GM12865 (cell line): ENCODE measurements around the gene FRYL.

Source experiments
- DNase-seq: peaks from one replicate; pipeline ENCODE4 v3.0.0; 2010; ENCODE audit warnings: low read depth
- H3K4me3 ChIP-seq: 2 replicates; pipeline ENCODE4 v1.5.1; 2011; ENCODE audit warnings: mild to moderate bottlenecking, low read depth, low read length, control low read depth
- CTCF ChIP-seq: IDR thresholded peaks from 2 replicates; pipeline ENCODE4 v1.5.1; 2011; ENCODE audit warnings: low read length, control low read depth, low read depth, inconsistent platforms; ENCODE audit not compliant: insufficient read depth; ENCODE audit errors: missing control alignments

The FRYL gene

GRCh38 chr4:48785302-48785701 lies 5.2 kb upstream of the FRYL start:
- H3K4me3 ChIP-seq, result no peak overlapping the region
- TF ChIP-seq CTCF, result no peak

GRCh38 chr4:48781968-48782367 lies 1.9 kb upstream of the FRYL start:
- TF ChIP-seq CTCF, result no peak
- H3K4me3 ChIP-seq, result no peak overlapping the region

More at GRCh38 chr4:48785302-48785701, 5.2 kb upstream of the FRYL start:
- DNase-seq, result no peak

GRCh38 chr4:48780865-48781214 lies 761 bp upstream of the FRYL start:
- peak; percentile 62 for DNase-seq
- TF ChIP-seq CTCF, result no peak
- H3K4me3 ChIP-seq, result peak overlapping the region; percentile 97

More at GRCh38 chr4:48781968-48782367, 1.9 kb upstream of the FRYL start:
- no peak for DNase-seq

- DNase-seq, result peak; percentile 82
- peak overlapping the region; percentile 96 for H3K4me3 ChIP-seq
- TF ChIP-seq CTCF, result peak; percentile 25
Measured at GRCh38 chr4:48779095-48779997, 733 bp downstream of the FRYL start.

- peak overlapping the region; percentile 96 for H3K4me3 ChIP-seq
- no peak for TF ChIP-seq CTCF
- no peak for DNase-seq
Measured at GRCh38 chr4:48778431-48779094, 1.5 kb downstream of the FRYL start.

GRCh38 chr4:48777739-48778138 lies 2.3 kb downstream of the FRYL start:
- peak overlapping the region; percentile 96 for H3K4me3 ChIP-seq
- TF ChIP-seq CTCF, result no peak
- no peak for DNase-seq
